Trophoblast cell (in vitro differentiated cells and primary cell): ENCODE measurements around the gene EFCAB14.

Source experiments
- DNase-seq, 2 donors: peaks; one replicate each; pipeline ENCODE4 v3.0.0-alpha.2; 2016
- H2AFZ ChIP-seq: 2 replicates; pipeline ENCODE4 v1.6.1; 2013; ENCODE audit warnings: low read length, moderate library complexity, mild to moderate bottlenecking; ENCODE audit not compliant: insufficient read depth, poor library complexity
- H2AK5ac ChIP-seq: 2 replicates; pipeline ENCODE4 v1.6.1; 2013; ENCODE audit warnings: mild to moderate bottlenecking, low read length
- H2BK120ac ChIP-seq: 2 replicates; pipeline ENCODE4 v1.6.1; 2013; ENCODE audit warnings: low read length, mild to moderate bottlenecking, moderate library complexity; ENCODE audit not compliant: insufficient read depth, poor library complexity
- H2BK12ac ChIP-seq: 2 replicates; pipeline ENCODE4 v1.6.1; 2013; ENCODE audit warnings: mild to moderate bottlenecking, low read length, moderate library complexity
- H2BK5ac ChIP-seq: 2 replicates; pipeline ENCODE4 v1.6.1; 2013; ENCODE audit warnings: low read length, low read depth, moderate library complexity, mild to moderate bottlenecking; ENCODE audit not compliant: poor library complexity
- H3K14ac ChIP-seq: 2 replicates; pipeline ENCODE4 v1.6.1; 2013; ENCODE audit warnings: mild to moderate bottlenecking, low read length
- H3K18ac ChIP-seq: 2 replicates; pipeline ENCODE4 v1.6.1; 2013; ENCODE audit warnings: mild to moderate bottlenecking, low read length
- H3K23ac ChIP-seq: 2 replicates; pipeline ENCODE4 v1.6.1; 2013; ENCODE audit warnings: low read length
- H3K27ac ChIP-seq: 2 replicates; pipeline ENCODE4 v1.5.1; 2013; ENCODE audit warnings: low read depth, mild to moderate bottlenecking, inconsistent platforms, low read length, moderate library complexity
- H3K27me3 ChIP-seq: 2 replicates; pipeline ENCODE4 v1.6.1; 2013; ENCODE audit warnings: inconsistent platforms, mild to moderate bottlenecking, low read length, moderate library complexity; ENCODE audit not compliant: insufficient read depth
- H3K36me3 ChIP-seq, 2 experiments: 1 replicate in 1 of 2; 2 replicates in 1 of 2; pipeline ENCODE4 v1.6.1; 2013; ENCODE audit warnings: low read length in 2 of 2, mild to moderate bottlenecking in 2 of 2, moderate library complexity in 1 of 2; ENCODE audit not compliant: insufficient read depth in 2 of 2, control insufficient read depth in 1 of 2
- H3K4ac ChIP-seq: 2 replicates; pipeline ENCODE4 v1.6.1; 2013; ENCODE audit warnings: low read depth, mild to moderate bottlenecking, low read length, moderate library complexity
- H3K4me1 ChIP-seq, 2 experiments: 1 replicate in 1 of 2; 2 replicates in 1 of 2; pipeline ENCODE4 v1.6.1; 2013; ENCODE audit warnings: low read length in 2 of 2, mild to moderate bottlenecking in 2 of 2, moderate library complexity in 1 of 2; ENCODE audit not compliant: insufficient read depth in 2 of 2, control insufficient read depth in 1 of 2
- H3K4me2 ChIP-seq: 2 replicates; pipeline ENCODE4 v1.6.1; 2013; ENCODE audit warnings: inconsistent platforms, mild to moderate bottlenecking, low read length, moderate library complexity
- H3K4me3 ChIP-seq: 2 replicates; pipeline ENCODE4 v1.5.1; 2013; ENCODE audit warnings: mild to moderate bottlenecking, low read depth, low read length, inconsistent platforms
- H3K79me1 ChIP-seq: one replicate; pipeline ENCODE4 v1.6.1; 2013; ENCODE audit warnings: low read length
- H3K79me2 ChIP-seq: 2 replicates; pipeline ENCODE4 v1.6.1; 2013; ENCODE audit warnings: low read length, mild to moderate bottlenecking; ENCODE audit not compliant: control insufficient read depth, insufficient read depth, poor library complexity
- H3K9ac ChIP-seq: 2 replicates; pipeline ENCODE4 v1.6.1; 2013; ENCODE audit warnings: mild to moderate bottlenecking, low read length
- H3K9me3 ChIP-seq: 2 replicates; pipeline ENCODE4 v1.6.1; 2013; ENCODE audit warnings: low read depth, mild to moderate bottlenecking, control low read depth, inconsistent platforms, low read length; ENCODE audit not compliant: insufficient read depth
- H4K12ac ChIP-seq: 2 replicates; pipeline ENCODE4 v1.6.1; 2013; ENCODE audit warnings: low read depth, mild to moderate bottlenecking, low read length, moderate library complexity
- H4K8ac ChIP-seq: 2 replicates; pipeline ENCODE4 v1.6.1; 2013; ENCODE audit warnings: low read depth, mild to moderate bottlenecking, low read length, moderate library complexity
- H4K91ac ChIP-seq: one replicate; pipeline ENCODE4 v1.6.1; 2013; ENCODE audit warnings: low read depth, mild to moderate bottlenecking, low read length, moderate library complexity
- WGBS: extraction: QIAGEN DNeasy Blood & Tissue Kit; methylation state at CpG from one replicate; pipeline ENCODE4 v1.1.7; 2013; ENCODE audit warnings: missing lambda C conversion rate; ENCODE audit not compliant: insufficient read length, insufficient coverage; ENCODE audit errors: extremely low coverage; 5-methylcytosine and 5-hydroxymethylcytosine counted together

Gene EFCAB14

DNA sequence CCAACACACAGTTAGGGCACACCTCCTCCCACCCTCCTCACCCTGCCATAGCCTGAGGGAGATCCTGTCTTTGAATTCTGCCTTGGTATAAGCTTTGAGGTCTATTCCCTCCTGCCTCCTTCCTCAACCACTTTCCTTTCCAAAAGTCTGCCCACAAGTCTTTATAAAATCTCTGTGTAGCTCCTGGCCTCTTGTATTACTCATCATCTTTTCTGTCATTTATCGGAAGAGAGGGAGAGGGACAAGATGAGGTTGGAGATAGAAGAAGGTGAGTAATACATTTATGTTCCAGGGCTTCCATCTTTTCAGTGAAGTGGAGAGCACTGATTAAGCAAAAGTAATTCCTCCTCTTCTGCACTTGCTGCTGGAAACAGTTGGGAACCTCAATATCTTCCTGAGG is 30.5 kb upstream of the EFCAB14 start:
- Histone ChIP-seq H2BK120ac (no peak overlapping the region), H2AFZ (no peak overlapping the region), H3K27me3 (no peaks in the 10 kb centered on the region), H3K4me1 (no peaks in the 10 kb centered on the region), H3K79me2 (no peaks in the 10 kb centered on the region), H3K36me3 (no peaks in the 10 kb centered on the region), H2BK5ac (no peak overlapping the region), H3K27ac (no peak overlapping the region), H3K9ac (no peak overlapping the region), H3K4me2 (no peak overlapping the region), H4K12ac (no peak overlapping the region), H3K9me3 (no peaks in the 10 kb centered on the region), H3K14ac (no peak overlapping the region), H4K91ac (no peak overlapping the region), H3K4ac (no peak overlapping the region), H3K18ac (no peak overlapping the region), H2AK5ac (no peak overlapping the region), H3K4me3 (no peak overlapping the region), H3K23ac (no peak overlapping the region), H3K79me1 (no peaks in the 10 kb centered on the region), H2BK12ac (no peak overlapping the region), H4K8ac (no peak overlapping the region)
- no CpG with 5 or more reads among the region's 1 CpG for WGBS
- DNase-seq: peak in 1 of 2 donors; percentile 16

GRCh38 chr1:46747683-46748288 is 28.9 kb upstream of the EFCAB14 start:
- Histone ChIP-seq H4K12ac (no peak overlapping the region), H3K4ac (no peak overlapping the region), H3K79me1 (no peaks in the 10 kb centered on the region), H3K9me3 (no peaks in the 10 kb centered on the region), H3K23ac (no peak overlapping the region), H2BK120ac (no peak overlapping the region), H2BK5ac (no peak overlapping the region), H3K4me3 (no peak overlapping the region), H3K14ac (no peak overlapping the region), H3K18ac (no peak overlapping the region), H3K4me1 (no peaks in the 10 kb centered on the region), H2AFZ (no peak overlapping the region), H3K79me2 (no peaks in the 10 kb centered on the region), H3K4me2 (no peak overlapping the region), H3K9ac (no peak overlapping the region), H3K27me3 (no peaks in the 10 kb centered on the region), H4K91ac (no peak overlapping the region), H2AK5ac (no peak overlapping the region), H3K36me3 (no peaks in the 10 kb centered on the region), H4K8ac (no peak overlapping the region), H3K27ac (no peak overlapping the region), H2BK12ac (no peak overlapping the region)
- WGBS: no CpG with 5 or more reads among the region's 5 CpGs
- DNase-seq: peak; percentile 43 to 79

GRCh38 chr1:46742069-46742468 is 23.2 kb upstream of the EFCAB14 start:
- no peaks in the 10 kb centered on the region for H3K79me1 ChIP-seq
- no peaks in the 10 kb centered on the region for H3K9me3 ChIP-seq
- H3K18ac ChIP-seq: no peak overlapping the region
- H4K91ac ChIP-seq: no peak overlapping the region
- H2BK12ac ChIP-seq: no peak overlapping the region
- no peaks in the 10 kb centered on the region for H3K36me3 ChIP-seq
- no peak overlapping the region for H3K4ac ChIP-seq
- no peak overlapping the region for H3K4me2 ChIP-seq
- H4K12ac ChIP-seq: no peak overlapping the region
- H2AK5ac ChIP-seq: no peak overlapping the region
- no peaks in the 10 kb centered on the region for H3K4me1 ChIP-seq
- H3K79me2 ChIP-seq: no peaks in the 10 kb centered on the region
- no peak overlapping the region for H2BK120ac ChIP-seq
- no peak overlapping the region for H4K8ac ChIP-seq
- H3K4me3 ChIP-seq: no peak overlapping the region
- no peak overlapping the region for H3K23ac ChIP-seq
- no peak overlapping the region for H2AFZ ChIP-seq
- H2BK5ac ChIP-seq: no peak overlapping the region
- no peak overlapping the region for H3K14ac ChIP-seq
- peak overlapping the region; percentile 45 for H3K9ac ChIP-seq
- no peak for DNase-seq
- WGBS: no CpG with 5 or more reads among the region's 3 CpGs
- no peak overlapping the region for H3K27ac ChIP-seq
- no peaks in the 10 kb centered on the region for H3K27me3 ChIP-seq

- Histone ChIP-seq H2AK5ac (no peak overlapping the region), H3K79me1 (no peaks in the 10 kb centered on the region), H3K23ac (no peak overlapping the region), H4K8ac (no peak overlapping the region), H2AFZ (no peak overlapping the region), H3K14ac (no peak overlapping the region), H2BK5ac (no peak overlapping the region), H3K36me3 (no peaks in the 10 kb centered on the region), H3K27me3 (no peaks in the 10 kb centered on the region), H2BK12ac (no peak overlapping the region), H2BK120ac (no peak overlapping the region), H3K9me3 (no peaks in the 10 kb centered on the region), H3K4me1 (no peaks in the 10 kb centered on the region), H3K9ac (no peak overlapping the region), H3K79me2 (no peaks in the 10 kb centered on the region), H4K12ac (no peak overlapping the region), H4K91ac (no peak overlapping the region), H3K27ac (no peak overlapping the region), H3K4me3 (no peak overlapping the region), H3K4ac (no peak overlapping the region), H3K18ac (no peak overlapping the region), H3K4me2 (no peak overlapping the region)
- no CpG with 5 or more reads among the region's 3 CpGs for WGBS
- DNase-seq: peak in 1 of 2 donors; percentile 64
Measured at GRCh38 chr1:46735708-46736324, 16.9 kb upstream of the EFCAB14 start.
